DMS79 treated with DMSO at 0.1 percent for 48 hours (cell line): ENCODE measurements around the gene DDR2.
"Not testable (repeated sequence)": the region's sequence is repeated elsewhere in the genome, so short reads cannot be mapped to it uniquely, and the experiment has no call there.

ENCODE experiments used
- DNase-seq: peaks from one replicate; lab custom pipeline; 2025; lab: John Stamatoyannopoulos, UW

Gene DDR2

GRCh38 chr1:162725301-162725837 lies 93.1 kb downstream of the DDR2 start:
- DNase-seq, result no peak

GRCh38 chr1:162726555-162726954 lies 94.3 kb downstream of the DDR2 start:
- no peak for DNase-seq

- not testable (repeated sequence) for DNase-seq
Observed at GRCh38 chr1:162727493-162727892, 95.2 kb downstream of the DDR2 start.

- no peak for DNase-seq
Observed at GRCh38 chr1:162728573-162728972, 96.3 kb downstream of the DDR2 start.

- not testable (repeated sequence) for DNase-seq
Observed at GRCh38 chr1:162729195-162729774, 97.0 kb downstream of the DDR2 start.

GRCh38 chr1:162732094-162732493 lies 99.8 kb downstream of the DDR2 start:
- DNase-seq, result no peak

- DNase-seq, result no peak
Observed at GRCh38 chr1:162732566-162733335, 100.5 kb downstream of the DDR2 start.

- DNase-seq, result no peak
Observed at GRCh38 chr1:162733336-162733590, 101.0 kb downstream of the DDR2 start.

GRCh38 chr1:162734047-162734446 lies 101.8 kb downstream of the DDR2 start:
- DNase-seq, result no peak

- no peak for DNase-seq
Observed at GRCh38 chr1:162736184-162736583, 103.9 kb downstream of the DDR2 start.

- no peak for DNase-seq
Observed at GRCh38 chr1:162736633-162737067, 104.4 kb downstream of the DDR2 start.

- no peak for DNase-seq
Observed at GRCh38 chr1:162740755-162741154, 108.5 kb downstream of the DDR2 start.

- no peak for DNase-seq
Observed at GRCh38 chr1:162741574-162741973, 109.3 kb downstream of the DDR2 start.

- not testable (repeated sequence) for DNase-seq
Observed at GRCh38 chr1:162746264-162746942, 114.1 kb downstream of the DDR2 start.

GRCh38 chr1:162753001-162753658 lies 120.9 kb downstream of the DDR2 start:
- no peak for DNase-seq

- no peak for DNase-seq
Observed at GRCh38 chr1:162753998-162754585, 121.8 kb downstream of the DDR2 start.

GRCh38 chr1:162755306-162755705 lies 123.0 kb downstream of the DDR2 start:
- DNase-seq, result no peak

- DNase-seq, result no peak
Observed at GRCh38 chr1:162756523-162756922, 124.3 kb downstream of the DDR2 start.

GRCh38 chr1:162757476-162757875 lies 125.2 kb downstream of the DDR2 start:
- DNase-seq, result no peak

GRCh38 chr1:162765788-162766187 lies 133.5 kb downstream of the DDR2 start:
- DNase-seq, result no peak

GRCh38 chr1:162772571-162773154 lies 140.4 kb downstream of the DDR2 start:
- DNase-seq, result no peak

GRCh38 chr1:162774007-162774406 lies 141.7 kb downstream of the DDR2 start:
- no peak for DNase-seq
